ENCODE data around the gene ABHD17B.
A peak's percentile ranks its signal among the peaks of the same experiment; 100 is the strongest.

The ABHD17B gene

GRCh38 chr9:71929223-71929622, 18.2 kb upstream of the ABHD17B start:
- Histone ChIP-seq H3K36me3 (ENCODE audit: control insufficient read depth, insufficient read depth, low read length) (no peaks in the 10 kb centered on the region), H3K9ac (ENCODE audit: low read depth, low read length) (no peak overlapping the region), H3K9me3 (ENCODE audit: control insufficient read depth, insufficient read depth, low read length) (no peaks in the 10 kb centered on the region), H3K4me1 (ENCODE audit: control insufficient read depth, insufficient read depth, low read length) (peaks cover 17% of the 10 kb centered on the region), H3K4me3 (ENCODE audit: low read depth, low read length) (no peak overlapping the region), H3K27me3 (ENCODE audit: control insufficient read depth, insufficient read depth, low read length) (no peaks in the 10 kb centered on the region)

- Histone ChIP-seq H3K9ac (ENCODE audit: low read depth, low read length) (no peak overlapping the region), H3K36me3 (ENCODE audit: control insufficient read depth, insufficient read depth, low read length) (no peaks in the 10 kb centered on the region), H3K27me3 (ENCODE audit: control insufficient read depth, insufficient read depth, low read length) (no peaks in the 10 kb centered on the region), H3K9me3 (ENCODE audit: control insufficient read depth, insufficient read depth, low read length) (no peaks in the 10 kb centered on the region), H3K4me1 (ENCODE audit: control insufficient read depth, insufficient read depth, low read length) (peaks cover 17% of the 10 kb centered on the region), H3K4me3 (ENCODE audit: low read depth, low read length) (no peak overlapping the region)
Measured at GRCh38 chr9:71928806-71929205, 17.8 kb upstream of the ABHD17B start.

GRCh38 chr9:71928376-71928775, 17.4 kb upstream of the ABHD17B start:
- H3K9ac ChIP-seq (ENCODE audit: low read depth, low read length): no peak overlapping the region

GRCh38 chr9:71925834-71926233, 14.8 kb upstream of the ABHD17B start:
- no peak overlapping the region for H3K9ac ChIP-seq (ENCODE audit: low read depth, low read length)
- no peaks in the 10 kb centered on the region for H3K27me3 ChIP-seq (ENCODE audit: control insufficient read depth, insufficient read depth, low read length)
- peaks cover 18% of the 10 kb centered on the region for H3K4me1 ChIP-seq (ENCODE audit: control insufficient read depth, insufficient read depth, low read length)
- no peaks in the 10 kb centered on the region for H3K9me3 ChIP-seq (ENCODE audit: control insufficient read depth, insufficient read depth, low read length)
- H3K36me3 ChIP-seq (ENCODE audit: control insufficient read depth, insufficient read depth, low read length): no peaks in the 10 kb centered on the region
- no peak overlapping the region for H3K4me3 ChIP-seq (ENCODE audit: low read depth, low read length)

More at GRCh38 chr9:71928376-71928775, 17.4 kb upstream of the ABHD17B start:
- H3K9me3 ChIP-seq (ENCODE audit: control insufficient read depth, insufficient read depth, low read length): no peaks in the 10 kb centered on the region
- H3K4me1 ChIP-seq (ENCODE audit: control insufficient read depth, insufficient read depth, low read length): peaks cover 17% of the 10 kb centered on the region
- no peak overlapping the region for H3K4me3 ChIP-seq (ENCODE audit: low read depth, low read length)
- no peaks in the 10 kb centered on the region for H3K27me3 ChIP-seq (ENCODE audit: control insufficient read depth, insufficient read depth, low read length)
- no peaks in the 10 kb centered on the region for H3K36me3 ChIP-seq (ENCODE audit: control insufficient read depth, insufficient read depth, low read length)

GRCh38 chr9:71924576-71924975, 13.6 kb upstream of the ABHD17B start:
- Histone ChIP-seq H3K36me3 (ENCODE audit: control insufficient read depth, insufficient read depth, low read length) (no peaks in the 10 kb centered on the region), H3K4me3 (ENCODE audit: low read depth, low read length) (no peak overlapping the region), H3K4me1 (ENCODE audit: control insufficient read depth, insufficient read depth, low read length) (peaks cover 27% of the 10 kb centered on the region), H3K9ac (ENCODE audit: low read depth, low read length) (no peak overlapping the region), H3K27me3 (ENCODE audit: control insufficient read depth, insufficient read depth, low read length) (no peaks in the 10 kb centered on the region), H3K9me3 (ENCODE audit: control insufficient read depth, insufficient read depth, low read length) (no peaks in the 10 kb centered on the region)

- Histone ChIP-seq H3K9ac (ENCODE audit: low read depth, low read length) (no peak overlapping the region), H3K4me1 (ENCODE audit: control insufficient read depth, insufficient read depth, low read length) (peaks cover 19% of the 10 kb centered on the region), H3K9me3 (ENCODE audit: control insufficient read depth, insufficient read depth, low read length) (peaks cover 3% of the 10 kb centered on the region), H3K27me3 (ENCODE audit: control insufficient read depth, insufficient read depth, low read length) (no peaks in the 10 kb centered on the region), H3K36me3 (ENCODE audit: control insufficient read depth, insufficient read depth, low read length) (no peaks in the 10 kb centered on the region), H3K4me3 (ENCODE audit: low read depth, low read length) (no peak overlapping the region)
Measured at GRCh38 chr9:71921190-71921814, 10.3 kb upstream of the ABHD17B start.

GRCh38 chr9:71920456-71921189, 9.6 kb upstream of the ABHD17B start:
- H3K9me3 ChIP-seq (ENCODE audit: control insufficient read depth, insufficient read depth, low read length): peaks cover 3% of the 10 kb centered on the region
- H3K9ac ChIP-seq (ENCODE audit: low read depth, low read length): no peak overlapping the region
- H3K27me3 ChIP-seq (ENCODE audit: control insufficient read depth, insufficient read depth, low read length): no peaks in the 10 kb centered on the region
- no peaks in the 10 kb centered on the region for H3K36me3 ChIP-seq (ENCODE audit: control insufficient read depth, insufficient read depth, low read length)
- peaks cover 15% of the 10 kb centered on the region for H3K4me1 ChIP-seq (ENCODE audit: control insufficient read depth, insufficient read depth, low read length)
- no peak overlapping the region for H3K4me3 ChIP-seq (ENCODE audit: low read depth, low read length)

- no peak overlapping the region for H3K4me3 ChIP-seq (ENCODE audit: low read depth, low read length)
- H3K36me3 ChIP-seq (ENCODE audit: control insufficient read depth, insufficient read depth, low read length): no peaks in the 10 kb centered on the region
- no peaks in the 10 kb centered on the region for H3K27me3 ChIP-seq (ENCODE audit: control insufficient read depth, insufficient read depth, low read length)
- H3K4me1 ChIP-seq (ENCODE audit: control insufficient read depth, insufficient read depth, low read length): peaks cover 15% of the 10 kb centered on the region
- peaks cover 3% of the 10 kb centered on the region for H3K9me3 ChIP-seq (ENCODE audit: control insufficient read depth, insufficient read depth, low read length)
- no peak overlapping the region for H3K9ac ChIP-seq (ENCODE audit: low read depth, low read length)
Measured at GRCh38 chr9:71918419-71918818, 7.4 kb upstream of the ABHD17B start.

- Histone ChIP-seq H3K4me3 (ENCODE audit: low read depth, low read length) (no peak overlapping the region), H3K9ac (ENCODE audit: low read depth, low read length) (no peak overlapping the region), H3K36me3 (ENCODE audit: control insufficient read depth, insufficient read depth, low read length) (no peaks in the 10 kb centered on the region), H3K27me3 (ENCODE audit: control insufficient read depth, insufficient read depth, low read length) (no peaks in the 10 kb centered on the region), H3K9me3 (ENCODE audit: control insufficient read depth, insufficient read depth, low read length) (peaks cover 3% of the 10 kb centered on the region), H3K4me1 (ENCODE audit: control insufficient read depth, insufficient read depth, low read length) (peaks cover 11% of the 10 kb centered on the region)
Measured at GRCh38 chr9:71916834-71917534, 6.0 kb upstream of the ABHD17B start.

- Histone ChIP-seq H3K36me3 (ENCODE audit: control insufficient read depth, insufficient read depth, low read length) (peaks cover 2% of the 10 kb centered on the region), H3K9ac (ENCODE audit: low read depth, low read length) (no peak overlapping the region), H3K4me3 (ENCODE audit: low read depth, low read length) (no peak overlapping the region), H3K9me3 (ENCODE audit: control insufficient read depth, insufficient read depth, low read length) (peaks cover 3% of the 10 kb centered on the region), H3K27me3 (ENCODE audit: control insufficient read depth, insufficient read depth, low read length) (no peaks in the 10 kb centered on the region), H3K4me1 (ENCODE audit: control insufficient read depth, insufficient read depth, low read length) (peaks cover 5% of the 10 kb centered on the region)
Measured at GRCh38 chr9:71915495-71915894, 4.5 kb upstream of the ABHD17B start.

- no peaks in the 10 kb centered on the region for H3K9me3 ChIP-seq (ENCODE audit: control insufficient read depth, insufficient read depth, low read length)
- peak overlapping the region; percentile 66 for H3K9ac ChIP-seq (ENCODE audit: low read depth, low read length)
- no peaks in the 10 kb centered on the region for H3K4me1 ChIP-seq (ENCODE audit: control insufficient read depth, insufficient read depth, low read length)
- H3K36me3 ChIP-seq (ENCODE audit: control insufficient read depth, insufficient read depth, low read length): peaks cover 3% of the 10 kb centered on the region
- no peaks in the 10 kb centered on the region for H3K27me3 ChIP-seq (ENCODE audit: control insufficient read depth, insufficient read depth, low read length)
- H3K4me3 ChIP-seq (ENCODE audit: low read depth, low read length): peak overlapping the region; percentile 80
Measured at GRCh38 chr9:71911908-71912335, 929 bp upstream of the ABHD17B start.
